HG03095 (cell line): ENCODE measurements around the gene PACRG.

Experiments
- ATAC-seq: cut with Tn5 transposase; IDR thresholded peaks from one replicate; pipeline ENCODE4 v1.9.1; 2021; ENCODE audit warnings: moderate library complexity; ENCODE audit not compliant: unreplicated experiment

The PACRG gene

GRCh38 chr6:163190786-163191185, 463.0 kb downstream of the PACRG start:
- ATAC-seq = no peak

GRCh38 chr6:163191704-163192537, 464.1 kb downstream of the PACRG start:
- ATAC-seq = no peak

DNA sequence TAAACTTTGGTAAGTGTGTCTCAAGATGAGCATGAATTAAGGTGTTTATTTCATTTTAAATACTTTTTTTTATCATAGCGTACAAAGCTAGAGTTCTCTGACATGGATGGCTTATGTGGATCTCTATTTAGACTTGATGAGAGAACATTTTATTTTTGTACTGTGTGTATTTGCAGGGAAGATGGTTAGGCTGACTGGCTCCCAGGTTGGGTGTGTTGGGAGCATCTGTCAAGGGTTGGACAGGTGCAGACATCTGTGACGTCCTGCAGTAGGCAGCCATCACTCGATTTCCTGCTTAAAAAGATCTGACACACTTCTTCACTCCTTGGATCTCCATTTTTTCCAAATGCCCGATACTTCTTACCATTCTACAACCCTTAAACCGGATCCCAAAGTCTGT, 464.8 kb downstream of the PACRG start:
- no peak for ATAC-seq

GRCh38 chr6:163193326-163193725, 465.6 kb downstream of the PACRG start:
- no peak for ATAC-seq

DNA sequence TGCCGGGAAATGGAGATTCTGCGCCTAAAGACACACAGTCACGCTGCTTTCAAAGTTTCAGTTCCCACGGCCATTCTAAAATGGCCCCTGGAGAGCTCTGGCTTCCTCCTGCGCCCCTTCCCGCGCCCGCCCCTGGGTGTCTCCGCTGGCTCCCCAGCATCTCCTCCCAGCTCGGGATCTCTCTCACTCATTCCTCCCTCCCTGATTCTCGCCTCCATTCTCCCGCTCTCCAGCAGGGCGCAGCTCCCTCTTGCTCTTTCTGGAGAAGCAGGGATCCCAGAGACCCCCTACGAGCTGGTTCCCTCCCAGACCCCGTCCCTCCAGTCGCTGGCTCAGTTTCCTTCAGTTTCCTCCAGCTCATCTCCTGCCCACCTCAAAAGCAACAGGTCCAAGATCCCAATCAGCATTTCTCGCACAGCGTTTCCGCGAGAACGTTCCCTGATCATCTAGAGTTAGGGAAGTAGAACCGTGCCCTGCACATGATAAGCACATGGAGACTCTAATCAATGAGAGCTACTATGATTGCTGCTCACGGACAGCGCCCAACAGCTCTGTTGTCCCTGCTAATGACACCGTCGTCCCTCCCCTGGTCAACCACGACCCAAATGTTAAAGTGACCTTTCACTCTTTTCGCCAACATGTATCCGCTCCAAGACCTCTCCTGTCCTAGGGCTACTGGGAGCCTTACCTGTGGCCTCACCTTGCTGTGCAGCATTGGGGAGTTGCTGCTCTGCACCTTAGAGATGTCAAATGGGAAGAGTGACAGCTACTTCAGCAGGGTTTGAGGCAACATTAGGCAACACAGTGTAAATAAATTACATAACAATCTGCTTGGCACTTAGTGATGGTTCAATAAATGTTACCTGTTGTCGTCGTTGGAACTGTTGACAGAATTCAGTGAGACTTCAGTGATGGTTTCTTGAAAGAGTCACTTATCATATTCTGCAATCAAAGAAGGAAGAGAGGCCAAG, 468.2 kb downstream of the PACRG start:
- ATAC-seq = no peak

DNA sequence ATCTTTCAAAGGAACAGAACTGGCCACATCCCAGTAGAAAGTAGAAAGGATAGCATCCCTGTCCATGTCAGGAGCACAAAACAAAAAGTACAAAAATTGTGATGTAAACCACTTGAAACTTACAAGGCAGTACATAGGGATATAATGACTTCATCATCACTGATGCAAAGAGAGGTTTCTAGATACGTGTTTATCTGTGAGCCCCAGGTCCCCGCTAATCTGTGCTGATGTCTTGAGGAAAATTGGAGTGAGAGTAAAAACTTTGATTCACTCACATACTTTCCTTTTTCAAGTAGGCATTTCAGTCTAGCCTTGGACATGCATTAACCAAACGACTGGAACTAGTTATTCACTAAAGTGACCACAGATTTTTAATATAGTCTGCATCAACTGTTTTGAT, 470.1 kb downstream of the PACRG start:
- ATAC-seq = no peak

DNA sequence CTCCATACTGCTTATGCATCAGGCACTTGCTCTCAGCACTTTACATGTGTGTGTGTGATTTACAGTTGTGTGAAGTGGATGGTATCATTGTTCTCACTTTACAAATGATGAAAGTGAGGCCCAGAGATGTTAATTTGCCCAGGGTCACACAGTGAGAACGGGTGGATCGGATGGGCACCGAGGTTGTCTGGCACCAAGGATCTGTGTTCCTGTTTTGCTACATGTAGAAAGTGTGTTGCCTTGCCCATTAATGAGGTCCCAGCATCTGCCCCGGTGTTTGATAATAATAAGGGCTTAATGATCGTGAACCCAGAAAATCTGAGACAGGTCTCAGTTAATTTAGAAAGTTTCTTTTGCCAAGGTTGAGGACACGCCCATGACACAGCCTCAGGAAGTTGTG, 470.6 kb downstream of the PACRG start:
- no peak for ATAC-seq

DNA sequence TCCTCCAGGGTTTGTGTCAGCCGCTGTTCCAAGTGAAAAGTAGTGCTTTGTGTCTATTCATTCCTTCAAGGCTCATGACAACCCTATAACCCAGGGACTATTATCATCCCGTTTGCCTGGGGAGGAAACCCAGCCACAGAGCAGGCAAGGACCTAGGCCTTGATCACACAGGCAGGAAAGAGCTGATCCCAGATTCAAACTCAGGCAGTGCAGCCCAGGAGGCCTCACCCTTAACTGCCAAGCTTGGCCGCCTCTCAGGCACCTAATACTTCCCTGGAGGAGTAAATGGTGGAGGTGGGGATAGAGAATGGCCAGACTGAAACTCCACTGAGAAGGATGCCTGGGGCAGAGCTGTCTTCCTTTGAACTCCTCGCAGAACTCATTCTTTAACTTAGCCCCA, 471.6 kb downstream of the PACRG start:
- ATAC-seq = no peak

DNA sequence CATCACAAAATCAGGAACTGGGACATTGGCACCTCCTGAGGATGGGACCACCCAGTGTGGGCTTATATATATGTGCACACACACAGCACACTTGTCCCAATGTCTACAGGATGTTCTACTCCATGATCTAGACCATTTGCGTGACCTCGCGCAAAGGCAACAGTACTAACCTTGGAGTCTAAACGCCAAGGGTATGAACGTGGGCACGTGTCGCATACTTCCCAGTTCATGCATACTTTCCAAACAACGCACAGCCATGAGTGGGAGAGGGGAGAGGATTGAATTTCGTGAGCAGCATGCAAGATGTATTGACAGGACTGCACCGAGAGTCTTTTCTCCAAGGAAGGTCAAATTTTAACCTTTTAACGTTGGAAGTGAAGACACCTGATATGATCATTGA, 472.5 kb downstream of the PACRG start:
- ATAC-seq = no peak

- no peak for ATAC-seq
These were observed 472.9 kb downstream of the PACRG start for GRCh38 chr6:163200694-163201093.

DNA sequence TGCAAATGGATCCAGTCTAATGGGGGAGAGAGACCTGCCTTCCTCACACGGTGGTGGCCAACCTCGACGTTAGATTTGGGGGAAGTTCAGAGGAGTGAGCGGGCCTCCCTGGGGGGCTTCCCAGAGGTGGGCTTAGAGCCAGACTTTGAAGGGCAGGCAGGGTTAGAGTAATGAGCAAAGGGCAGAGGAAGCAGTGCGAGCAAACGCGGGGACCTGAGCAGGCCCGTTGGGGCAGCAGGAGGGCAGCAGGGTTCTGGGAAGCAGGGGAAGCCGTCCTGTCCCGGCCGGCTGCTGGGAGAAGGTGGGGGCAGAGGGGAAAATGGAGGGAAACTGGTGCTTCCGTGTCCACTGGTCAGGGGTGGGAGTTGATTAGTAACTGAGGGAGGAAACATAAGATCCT, 474.1 kb downstream of the PACRG start:
- ATAC-seq = no peak

GRCh38 chr6:163206196-163206595, 478.4 kb downstream of the PACRG start:
- no peak for ATAC-seq

DNA sequence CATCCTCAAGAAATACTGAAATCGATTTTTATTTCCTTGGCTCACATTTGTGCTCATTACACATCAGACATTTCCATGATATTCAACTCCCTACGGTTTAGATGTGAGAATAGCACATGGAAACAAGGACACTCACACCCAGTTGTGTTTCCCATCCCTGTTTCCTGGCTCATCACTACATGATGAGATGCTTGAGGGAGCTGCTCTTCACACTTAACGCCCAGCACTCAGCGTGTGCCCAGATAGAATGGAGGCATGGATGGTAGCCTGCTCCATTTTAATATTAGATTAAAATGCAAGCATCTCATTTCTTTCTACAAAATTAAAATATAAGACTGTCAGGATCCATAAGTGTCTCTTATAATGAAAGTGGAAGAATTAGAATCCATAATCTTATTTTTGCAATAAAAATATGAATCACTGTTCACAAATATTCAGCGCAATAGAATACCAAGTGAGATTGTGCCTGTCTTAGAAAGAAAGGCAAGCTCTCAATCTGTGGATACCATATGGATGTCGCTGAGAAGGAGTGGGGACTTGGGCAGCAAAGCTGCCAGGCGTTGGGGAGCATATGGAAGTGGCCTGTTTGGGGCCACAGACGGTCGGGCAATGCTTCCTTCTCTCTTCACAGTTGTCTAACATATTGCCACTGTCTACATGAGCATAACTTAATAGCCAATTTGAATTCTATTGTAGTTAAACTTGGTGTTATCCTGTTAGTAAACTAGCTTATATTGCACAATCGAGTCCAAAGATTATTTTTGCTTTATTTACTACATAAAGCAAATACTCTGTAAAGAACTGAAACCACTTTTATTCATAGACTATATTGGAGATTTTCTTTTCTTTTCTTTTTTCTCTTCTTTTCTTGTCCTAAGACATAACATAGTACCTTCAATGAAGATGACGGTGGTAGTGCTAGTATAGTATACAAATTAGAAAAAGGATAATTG, 479.9 kb downstream of the PACRG start:
- no peak for ATAC-seq

DNA sequence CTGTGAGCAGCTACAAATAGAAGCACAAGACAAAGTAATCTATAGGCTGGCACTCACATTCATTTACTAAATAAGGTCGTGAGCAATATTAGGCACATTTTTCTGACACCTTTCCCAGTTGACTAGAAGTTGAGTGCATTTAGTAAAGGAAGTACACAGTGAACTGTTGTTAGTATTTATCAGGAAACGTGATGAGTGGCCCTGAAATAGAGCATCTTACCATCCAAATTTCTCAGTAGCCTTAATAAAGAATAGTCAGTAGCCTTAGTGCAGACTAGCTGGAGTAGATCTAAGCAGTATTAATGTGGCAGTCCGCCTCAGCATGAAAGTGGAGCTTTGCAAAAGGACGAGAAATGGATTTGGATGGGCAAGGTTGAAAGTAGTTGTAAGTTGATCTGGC, 481.2 kb downstream of the PACRG start:
- ATAC-seq = no peak

DNA sequence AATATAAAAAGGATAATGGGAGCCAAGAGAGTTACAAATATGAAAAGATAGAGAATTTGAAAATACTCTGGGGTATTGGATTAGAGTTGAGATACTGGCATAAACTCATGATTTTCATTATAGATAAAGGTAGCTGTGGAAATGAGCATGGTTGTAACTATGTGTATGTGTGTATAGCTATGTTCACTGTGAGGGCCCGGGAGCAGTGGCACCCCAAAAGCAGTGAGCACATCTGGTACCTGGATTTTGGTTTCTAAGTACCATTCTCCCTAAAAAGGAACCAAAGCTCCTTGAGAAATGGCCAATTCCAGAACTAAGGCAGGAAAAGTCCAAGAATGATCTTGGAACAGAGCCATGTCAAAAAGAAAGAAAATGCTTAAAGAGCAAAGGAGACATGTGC, 484.3 kb downstream of the PACRG start:
- no peak for ATAC-seq

- no peak for ATAC-seq
These were observed 486.5 kb downstream of the PACRG start for GRCh38 chr6:163214259-163214658.

- ATAC-seq = no peak
These were observed 490.7 kb downstream of the PACRG start for GRCh38 chr6:163218361-163218894.

- ATAC-seq = no peak
These were observed 498.5 kb downstream of the PACRG start for GRCh38 chr6:163226181-163226835.

GRCh38 chr6:163226836-163227485, 499.2 kb downstream of the PACRG start:
- ATAC-seq = no peak
